Cardiac muscle cell (in vitro differentiated cells and primary cell): ENCODE results near the gene ALK. TPM values are rescaled to one million over a fixed set of nuclear protein-coding genes. Genes with fewer than 3 reads are reported as not detected.

Source experiments
- DNase-seq, 2 donors: peaks; one replicate each; pipeline versions ENCODE4 v3.0.0 to v3.0.0-alpha.2; 2010 to 2017; ENCODE audit warnings: low read depth in 1 of 2, low spot score in 1 of 2
- H3K27ac ChIP-seq: fragments of 200-600 bp; sonication (generic); 2 replicates; pipeline ENCODE4 v1.5.1; 2016
- H3K27me3 ChIP-seq: fragments of 200-600 bp; sonication (generic); 2 replicates; pipeline ENCODE4 v1.6.0; 2016; ENCODE audit warnings: control low read depth
- H3K36me3 ChIP-seq: fragments of 200-600 bp; sonication (generic); 2 replicates; pipeline ENCODE4 v1.5.1; 2016; ENCODE audit warnings: control low read depth
- H3K4me1 ChIP-seq: fragments of 200-600 bp; sonication (generic); 2 replicates; pipeline ENCODE4 v1.8.1; 2017; ENCODE audit warnings: low read depth, mild to moderate bottlenecking, mixed run types
- H3K4me3 ChIP-seq: fragments of 200-600 bp; sonication (generic); 2 replicates; pipeline ENCODE4 v1.5.1; 2016; ENCODE audit warnings: mild to moderate bottlenecking
- H3K9me3 ChIP-seq: fragments of 200-600 bp; sonication (generic); 2 replicates; pipeline ENCODE4 v1.5.1; 2017; ENCODE audit warnings: low read depth, mild to moderate bottlenecking, control low read depth
- CTCF ChIP-seq: IDR thresholded peaks from 2 replicates; pipeline ENCODE4 v1.5.1; 2012; ENCODE audit warnings: low read depth, mild to moderate bottlenecking, low read length
- polyA plus RNA-seq: library from polyadenylated mRNA; unstranded; fragments of >200 nt; fragmentation: Nextera tagmentation; extraction: Ambion mirVana; gene quantifications from 2 replicates; pipeline ENCODE4 v1.2.1, GENCODE V29; 2016
- total RNA-seq: library from RNA; depleted of rRNA; stranded (reverse); fragments of >200 nt; gene quantifications from 2 replicates; pipeline ENCODE4 v1.2.3, GENCODE V29; 2016

The ALK gene
- total and polyA plus RNA-seq, 2 experiments from 2014 or later: 1.8 to 4.3 TPM

- no peak overlapping the region for H3K27ac ChIP-seq
- H3K36me3 ChIP-seq: no peaks in the 10 kb centered on the region
- no peak overlapping the region for H3K4me3 ChIP-seq
- H3K4me1 ChIP-seq: peaks cover 15% of the 10 kb centered on the region
- DNase-seq: no peak
- no peaks in the 10 kb centered on the region for H3K9me3 ChIP-seq
- TF ChIP-seq CTCF: no peak
- H3K27me3 ChIP-seq: no peaks in the 10 kb centered on the region
These were observed 613.9 kb downstream of the ALK start for GRCh38 chr2:29307519-29307918.

- TF ChIP-seq CTCF: no peak
- Histone ChIP-seq H3K4me3 (no peak overlapping the region), H3K27ac (no peak overlapping the region)
These were observed 615.6 kb downstream of the ALK start for GRCh38 chr2:29305762-29306161.

GRCh38 chr2:29304399-29305060 is 616.9 kb downstream of the ALK start:
- TF ChIP-seq CTCF: no peak
- no peak overlapping the region for H3K4me3 ChIP-seq
- H3K4me1 ChIP-seq: peaks cover 9% of the 10 kb centered on the region
- DNase-seq: no peak
- H3K27ac ChIP-seq: no peak overlapping the region
- no peaks in the 10 kb centered on the region for H3K36me3 ChIP-seq
- H3K27me3 ChIP-seq: no peaks in the 10 kb centered on the region
- H3K9me3 ChIP-seq: no peaks in the 10 kb centered on the region

More at GRCh38 chr2:29305762-29306161, 615.6 kb downstream of the ALK start:
- no peak for DNase-seq
- no peaks in the 10 kb centered on the region for H3K9me3 ChIP-seq
- H3K36me3 ChIP-seq: no peaks in the 10 kb centered on the region
- peaks cover 9% of the 10 kb centered on the region for H3K4me1 ChIP-seq
- no peaks in the 10 kb centered on the region for H3K27me3 ChIP-seq

- Histone ChIP-seq H3K4me3 (no peak overlapping the region), H3K27me3 (peaks cover 6% of the 10 kb centered on the region), H3K4me1 (no peaks in the 10 kb centered on the region), H3K9me3 (no peaks in the 10 kb centered on the region), H3K27ac (no peak overlapping the region), H3K36me3 (no peaks in the 10 kb centered on the region)
- TF ChIP-seq CTCF: no peak
- DNase-seq: no peak
These were observed 624.8 kb downstream of the ALK start for GRCh38 chr2:29296585-29296984.

- no peaks in the 10 kb centered on the region for H3K36me3 ChIP-seq
- H3K4me3 ChIP-seq: no peak overlapping the region
- no peaks in the 10 kb centered on the region for H3K9me3 ChIP-seq
- H3K27ac ChIP-seq: no peak overlapping the region
- no peak for TF ChIP-seq CTCF
- DNase-seq: peak in 1 of 2 donors; percentile 53
- peaks cover 6% of the 10 kb centered on the region for H3K27me3 ChIP-seq
- H3K4me1 ChIP-seq: no peaks in the 10 kb centered on the region
These were observed 625.5 kb downstream of the ALK start for GRCh38 chr2:29295845-29296244.
